ENCODE measurements around the gene RALGPS1.

DNA sequence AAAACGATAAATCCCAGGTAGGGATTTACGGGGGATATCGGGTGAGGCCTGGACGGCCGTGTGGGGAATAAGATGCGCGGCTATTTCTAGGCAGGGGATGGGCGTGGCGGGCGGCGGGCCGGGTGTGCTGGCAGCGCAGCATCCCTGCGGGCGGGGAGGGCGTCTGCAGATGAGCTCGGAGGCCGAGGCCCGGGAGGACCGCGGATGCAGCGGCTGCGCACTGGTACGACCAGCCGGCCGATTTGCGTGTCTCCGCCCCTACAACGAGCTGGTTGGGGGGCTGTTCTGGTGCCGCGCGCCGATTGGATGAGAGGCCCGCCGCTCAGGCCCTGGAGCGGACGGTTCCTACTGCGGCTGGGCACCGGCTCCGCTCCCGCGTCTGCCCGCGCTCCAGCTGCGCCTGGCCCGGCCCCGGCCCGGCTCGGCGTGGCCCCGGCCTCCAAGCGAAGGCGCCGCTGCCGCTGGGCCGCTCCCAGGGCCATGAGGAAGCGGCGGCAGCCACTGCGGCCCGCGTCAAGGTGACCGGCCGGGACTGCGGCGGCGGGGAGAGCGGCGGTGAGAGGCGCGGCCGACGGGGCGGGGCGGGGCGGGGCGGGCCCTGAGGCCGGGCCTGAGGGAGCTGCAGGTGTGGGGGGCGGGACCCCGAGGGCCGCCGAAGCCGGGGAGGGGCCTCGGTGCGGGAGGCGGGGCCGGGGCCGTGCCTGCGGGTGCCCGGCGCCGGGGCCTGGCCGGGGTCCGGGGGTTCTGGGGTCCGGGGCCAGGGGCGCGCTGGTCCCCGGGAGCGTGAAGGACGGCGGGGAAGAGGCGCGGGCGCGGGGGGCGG lies at the start of gene RALGPS1:
- TF ChIP-seq POLR2AphosphoS5 (IDR thresholded peaks at IDR 0.05; ENCODE audit: low read depth), result no peak
- TF ChIP-seq, protein P1, sequence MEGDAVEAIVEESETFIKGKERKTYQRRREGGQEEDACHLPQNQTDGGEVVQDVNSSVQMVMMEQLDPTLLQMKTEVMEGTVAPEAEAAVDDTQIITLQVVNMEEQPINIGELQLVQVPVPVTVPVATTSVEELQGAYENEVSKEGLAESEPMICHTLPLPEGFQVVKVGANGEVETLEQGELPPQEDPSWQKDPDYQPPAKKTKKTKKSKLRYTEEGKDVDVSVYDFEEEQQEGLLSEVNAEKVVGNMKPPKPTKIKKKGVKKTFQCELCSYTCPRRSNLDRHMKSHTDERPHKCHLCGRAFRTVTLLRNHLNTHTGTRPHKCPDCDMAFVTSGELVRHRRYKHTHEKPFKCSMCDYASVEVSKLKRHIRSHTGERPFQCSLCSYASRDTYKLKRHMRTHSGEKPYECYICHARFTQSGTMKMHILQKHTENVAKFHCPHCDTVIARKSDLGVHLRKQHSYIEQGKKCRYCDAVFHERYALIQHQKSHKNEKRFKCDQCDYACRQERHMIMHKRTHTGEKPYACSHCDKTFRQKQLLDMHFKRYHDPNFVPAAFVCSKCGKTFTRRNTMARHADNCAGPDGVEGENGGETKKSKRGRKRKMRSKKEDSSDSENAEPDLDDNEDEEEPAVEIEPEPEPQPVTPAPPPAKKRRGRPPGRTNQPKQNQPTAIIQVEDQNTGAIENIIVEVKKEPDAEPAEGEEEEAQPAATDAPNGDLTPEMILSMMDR (IDR thresholded peaks at IDR 0.05; ENCODE audit: insufficient read depth, low read length), result no peak
- TF ChIP-seq GABPA (IDR thresholded peaks at IDR 0.05; ENCODE audit: low read depth), result no peak
- no peak for TF ChIP-seq REST (IDR thresholded peaks at IDR 0.05; ENCODE audit: insufficient replicate concordance, low read depth)
